Fibroblast of skin of right biceps (primary cell): ENCODE measurements around the gene DMXL2.
A peak's percentile ranks its signal among the peaks of the same experiment; 100 is the strongest.
"Not testable (repeated sequence)": the region's sequence is repeated elsewhere in the genome, so short reads cannot be mapped to it uniquely, and the experiment has no call there.

Experiments used
- DNase-seq: peaks from one replicate; pipeline ENCODE4 v3.0.0-alpha.2; 2013

Gene DMXL2

DNA sequence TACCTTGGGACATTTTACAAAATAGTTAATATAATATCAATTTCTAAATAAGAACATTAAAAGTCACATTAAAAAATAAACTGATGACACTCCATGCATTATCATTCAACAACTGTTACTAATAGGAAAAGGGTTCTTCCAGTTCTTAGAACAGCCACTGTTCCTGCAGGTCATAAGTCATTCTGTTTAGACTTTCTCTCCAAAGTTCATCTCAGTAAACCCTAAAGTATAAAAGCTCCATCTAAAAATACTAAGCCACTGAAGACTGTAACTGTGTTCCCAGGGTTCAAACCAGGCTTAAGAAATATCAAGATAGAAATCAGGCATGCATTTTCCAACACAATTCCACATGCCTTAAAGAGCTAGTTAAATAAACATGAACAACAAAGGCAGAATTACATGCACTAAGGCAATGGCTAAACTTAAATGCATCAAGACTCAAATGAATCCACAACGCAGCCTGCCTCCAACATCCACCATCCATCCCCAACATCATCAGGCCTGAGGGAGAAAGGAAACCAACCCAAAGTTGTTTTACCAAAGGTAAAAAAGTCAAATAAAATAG lies 46.2 kb downstream of the DMXL2 start:
- DNase-seq: no peak

DNA sequence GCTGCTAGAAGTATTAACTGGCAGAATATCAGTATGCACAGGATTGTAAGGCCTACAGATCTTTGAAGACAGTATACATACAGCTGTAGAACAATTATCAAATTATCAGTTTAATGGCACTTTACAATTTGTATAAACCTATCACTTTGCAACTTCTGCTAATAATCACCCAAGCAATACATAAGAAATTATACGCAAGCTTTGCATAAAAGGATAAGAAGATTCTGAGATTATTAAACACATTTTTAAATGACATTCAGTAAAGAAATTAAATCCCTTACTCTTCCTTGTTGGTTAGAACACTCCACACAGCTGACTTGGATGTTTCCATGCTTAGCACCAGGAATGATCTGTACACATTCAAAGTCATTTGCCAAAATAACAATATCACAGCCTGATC lies 46.8 kb downstream of the DMXL2 start:
- no peak for DNase-seq

DNA sequence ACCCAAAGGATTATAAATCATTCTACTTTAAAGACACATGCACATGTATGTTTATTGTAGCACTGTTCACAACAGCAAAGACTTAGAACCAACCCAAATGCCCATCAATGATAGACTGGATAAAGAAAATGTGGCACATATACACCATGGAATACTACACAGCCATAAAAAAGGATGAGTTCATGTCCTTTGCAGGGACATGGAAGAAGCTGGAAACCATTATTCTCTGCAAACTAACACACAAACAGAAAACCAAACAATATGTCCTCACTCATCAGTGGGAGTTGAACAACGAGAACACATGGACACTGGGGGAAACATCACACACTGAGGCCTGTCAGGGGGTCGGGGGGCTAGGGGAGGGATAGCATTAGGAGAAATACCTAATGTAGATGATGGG lies 49.2 kb downstream of the DMXL2 start:
- not testable (repeated sequence) for DNase-seq

DNA sequence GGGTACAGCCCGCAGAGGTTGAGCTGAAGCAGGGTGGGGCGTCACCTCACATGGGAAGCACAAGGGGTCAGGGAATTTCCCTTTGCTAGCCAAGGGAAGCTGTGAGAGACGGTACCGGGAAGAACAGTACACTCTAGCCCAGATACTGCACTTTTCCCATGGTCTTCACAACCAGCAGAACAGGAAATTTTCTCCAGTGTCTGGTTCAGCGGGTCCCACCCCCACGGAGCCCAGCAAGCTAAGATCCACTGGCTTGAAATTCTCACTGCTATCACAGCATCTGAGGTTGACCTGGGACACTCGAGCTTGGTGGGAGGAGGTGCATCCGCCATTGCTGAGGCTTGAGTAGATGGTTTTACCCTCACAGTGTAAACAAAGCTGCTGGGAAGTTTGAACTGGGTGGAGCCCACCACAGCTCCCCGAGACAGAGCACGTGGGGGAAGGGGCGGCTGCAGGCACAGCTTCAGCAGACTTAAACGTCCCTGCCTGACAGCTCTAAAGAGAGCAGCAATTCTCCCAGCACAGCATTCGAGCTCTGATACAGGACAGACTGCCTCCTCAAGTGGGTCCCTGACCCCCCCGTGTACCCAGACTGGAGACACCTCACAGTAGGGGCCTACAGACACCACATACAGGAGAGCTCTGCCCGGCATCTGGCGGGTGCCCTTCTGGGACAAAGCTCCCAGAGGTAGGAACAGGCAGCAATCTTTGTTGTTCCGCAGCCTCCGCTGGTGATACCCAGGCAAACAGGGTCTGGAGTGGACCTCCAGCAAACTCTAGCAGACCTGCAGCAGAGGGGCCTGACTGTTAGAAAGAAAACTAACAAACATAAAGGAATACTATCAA lies 53.4 kb downstream of the DMXL2 start:
- DNase-seq: peak; percentile 3

DNA sequence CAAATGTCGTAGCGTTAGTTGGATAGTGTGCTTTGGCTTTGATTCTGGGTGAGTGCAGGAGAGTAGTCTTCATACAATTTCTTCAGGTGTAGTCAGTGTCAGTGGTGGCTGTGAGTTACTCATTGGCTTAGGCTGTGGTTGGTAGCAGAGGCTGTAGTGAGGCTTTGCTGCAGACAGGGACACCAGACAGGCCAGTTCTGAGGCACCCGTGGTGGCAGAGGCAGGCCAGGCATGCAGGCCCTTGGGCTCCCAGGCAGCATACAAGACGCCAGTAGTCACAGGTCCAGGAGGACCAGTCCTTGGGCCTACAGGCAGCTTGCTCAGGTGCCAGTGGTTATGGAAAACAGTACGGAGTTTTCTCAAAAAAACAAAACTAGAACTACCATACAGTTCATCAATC lies 61.3 kb downstream of the DMXL2 start:
- no peak for DNase-seq

DNA sequence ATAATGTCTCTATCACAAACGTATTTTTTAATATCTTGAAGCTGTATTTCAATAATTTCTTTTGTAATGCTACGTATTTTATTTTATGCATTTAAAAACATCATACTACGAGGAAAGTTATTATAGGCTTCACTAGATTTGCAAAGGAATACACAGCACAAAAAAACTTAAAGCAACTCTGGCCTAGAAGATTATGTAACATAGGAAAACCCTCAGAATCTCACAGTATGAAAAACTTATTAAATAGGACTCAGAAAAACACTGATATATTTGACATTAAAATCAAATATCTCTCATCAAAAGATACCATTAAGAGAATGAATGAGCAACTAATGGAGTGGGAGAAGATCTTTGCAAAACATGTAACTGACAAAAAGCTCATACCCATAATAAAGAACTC lies 63.7 kb downstream of the DMXL2 start:
- DNase-seq: no peak

DNA sequence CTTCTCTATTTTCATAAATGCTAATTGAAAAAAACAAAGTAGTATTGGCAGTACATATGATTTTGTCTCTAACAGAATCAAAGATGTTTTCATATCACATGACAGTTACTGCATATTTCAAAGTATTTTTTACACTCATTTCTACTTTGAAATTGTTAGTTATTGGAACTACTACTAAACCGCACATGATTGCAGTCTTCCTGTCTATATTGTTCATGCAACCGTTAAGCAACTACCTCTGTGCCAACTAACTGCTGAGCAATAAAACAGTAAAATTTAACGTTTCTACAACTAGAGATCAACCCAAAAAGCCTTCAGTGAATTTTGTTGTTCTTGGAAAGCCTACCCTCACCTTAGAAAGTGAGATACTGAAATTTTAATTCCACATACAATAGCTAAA lies 64.2 kb downstream of the DMXL2 start:
- DNase-seq: no peak

DNA sequence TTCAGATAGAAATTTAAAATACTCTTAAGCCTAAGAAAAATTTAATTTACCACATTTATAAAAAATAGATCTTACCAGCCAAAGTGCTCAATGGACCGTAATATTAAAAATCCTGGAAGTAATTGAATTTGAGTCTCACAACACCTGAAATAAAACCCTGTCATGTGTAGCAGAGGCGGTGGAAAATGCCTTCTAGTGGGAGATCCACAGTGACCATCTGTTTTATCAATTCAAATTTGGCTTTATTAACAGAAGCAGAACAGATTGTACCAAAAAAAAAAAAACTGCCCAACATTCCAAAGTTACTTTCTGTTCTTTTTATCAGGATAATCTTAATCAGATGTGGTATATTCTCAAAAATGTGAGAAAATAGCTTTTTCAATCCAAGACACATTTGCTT lies 71.7 kb downstream of the DMXL2 start:
- no peak for DNase-seq

DNA sequence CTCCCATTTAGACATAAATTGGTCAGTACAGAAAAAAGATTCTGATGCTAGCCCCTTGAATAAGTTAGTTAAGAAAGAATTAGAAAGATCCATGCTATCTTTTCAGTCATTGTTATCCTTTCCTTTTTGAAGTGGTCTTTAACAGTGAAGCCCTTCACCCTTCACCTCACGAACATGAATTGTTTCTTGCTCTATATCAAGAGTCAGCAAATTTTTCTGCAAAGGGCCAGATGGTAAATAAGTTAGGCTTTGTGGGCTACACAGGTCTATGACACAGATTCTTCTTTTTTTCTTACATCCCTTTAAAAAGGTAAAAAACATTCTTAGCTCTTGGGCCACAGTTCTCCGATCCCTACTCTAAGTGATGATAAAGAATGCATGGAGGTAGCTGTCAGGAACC lies 74.9 kb downstream of the DMXL2 start:
- DNase-seq: no peak

DNA sequence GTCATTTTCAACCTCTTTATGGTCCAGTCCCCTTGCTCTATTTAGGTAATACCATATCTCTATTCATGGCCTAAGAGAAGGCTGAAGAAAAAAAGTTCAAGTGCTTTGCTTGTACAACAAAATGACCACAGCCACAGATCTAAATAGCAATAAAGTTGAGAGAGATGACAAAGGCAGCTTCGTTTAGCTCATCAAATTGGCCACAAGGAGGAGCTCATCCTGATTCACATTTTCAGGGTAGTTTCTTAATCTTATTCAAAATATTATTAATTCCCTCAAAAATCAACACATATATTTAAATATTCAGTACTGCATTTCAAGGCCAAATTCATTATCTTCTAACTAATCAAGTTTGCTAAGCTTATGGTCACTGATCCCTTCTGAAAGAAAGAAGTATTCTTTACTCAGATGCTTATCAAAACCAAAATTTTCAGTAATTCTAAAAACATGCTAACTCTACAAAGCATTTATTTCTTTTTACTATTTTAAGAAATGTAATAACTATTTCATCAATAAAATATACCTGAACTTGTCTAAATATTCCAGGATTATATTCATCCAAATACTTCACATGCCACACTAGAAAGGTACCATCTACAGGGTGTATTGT lies 85.5 kb downstream of the DMXL2 start:
- DNase-seq: peak; percentile 8

DNA sequence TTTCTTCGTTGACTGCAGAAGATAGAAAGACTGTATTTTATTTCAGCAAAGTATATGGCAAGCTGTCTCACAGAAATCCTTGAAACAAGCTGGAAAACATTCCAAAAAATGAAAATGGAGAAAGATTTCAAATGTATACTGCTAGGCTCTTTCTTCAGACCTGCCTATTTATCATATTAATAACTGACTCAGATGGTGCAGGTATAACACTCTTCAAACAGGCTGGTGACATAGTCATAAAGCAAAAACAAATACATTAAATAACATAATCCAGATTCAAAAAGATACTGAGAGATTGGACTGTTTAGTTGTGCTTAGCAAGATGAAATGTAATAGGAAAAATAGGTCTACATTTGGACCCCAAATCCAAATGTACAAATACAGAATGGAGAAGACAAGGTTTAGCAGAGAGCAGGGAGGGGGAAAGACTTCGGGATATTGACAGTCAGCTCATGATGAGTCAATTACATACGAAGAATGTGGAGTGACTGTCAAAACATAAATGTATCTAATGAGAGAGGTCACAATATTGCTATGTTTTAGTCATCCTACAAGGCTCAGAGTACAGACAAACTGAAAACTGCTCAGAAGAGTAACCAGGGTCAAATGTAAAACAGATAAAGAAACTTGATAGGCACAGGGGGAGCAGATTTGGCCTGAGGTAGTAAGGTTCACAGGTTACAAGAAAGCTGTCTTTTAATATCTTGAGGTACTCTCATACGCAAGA lies 88.7 kb downstream of the DMXL2 start:
- no peak for DNase-seq

DNA sequence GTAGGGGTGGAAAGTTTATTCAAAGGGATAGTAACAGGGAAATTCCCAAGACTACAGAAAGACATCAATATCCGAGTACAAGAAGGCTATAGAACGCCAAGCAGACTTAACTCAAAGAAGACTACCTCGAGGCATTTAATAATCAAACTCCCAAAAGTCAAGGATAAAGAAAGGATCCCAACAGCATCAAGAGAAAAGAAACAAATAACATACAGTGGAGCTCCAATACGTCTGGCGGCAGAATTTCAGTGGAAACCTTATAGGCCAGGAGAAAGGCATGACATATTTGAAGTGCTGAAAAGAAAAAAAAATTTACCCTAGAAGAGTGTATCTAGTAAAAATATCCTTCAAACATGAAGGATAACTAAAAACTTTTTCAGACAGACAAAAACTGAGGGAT lies 95.6 kb downstream of the DMXL2 start:
- DNase-seq: no peak

DNA sequence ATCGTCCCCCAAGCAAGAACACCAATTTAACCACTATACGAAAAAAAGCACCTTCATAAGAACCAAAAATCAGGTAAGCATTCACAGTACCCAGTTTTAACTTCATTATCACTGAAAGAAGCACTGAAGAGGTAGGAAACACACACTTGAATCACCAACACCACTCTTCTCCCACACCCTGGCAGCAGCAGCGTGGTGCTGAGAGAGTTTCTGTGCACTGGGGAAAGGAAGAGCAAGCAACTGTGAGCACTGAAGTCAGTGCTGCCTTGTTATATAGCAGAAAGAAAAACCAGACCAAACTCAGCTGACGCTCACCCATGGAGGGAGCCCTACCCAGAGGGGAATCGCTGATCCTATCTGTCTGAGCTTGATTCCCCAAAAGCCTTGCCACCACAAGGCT lies 98.2 kb downstream of the DMXL2 start:
- no peak for DNase-seq

DNA sequence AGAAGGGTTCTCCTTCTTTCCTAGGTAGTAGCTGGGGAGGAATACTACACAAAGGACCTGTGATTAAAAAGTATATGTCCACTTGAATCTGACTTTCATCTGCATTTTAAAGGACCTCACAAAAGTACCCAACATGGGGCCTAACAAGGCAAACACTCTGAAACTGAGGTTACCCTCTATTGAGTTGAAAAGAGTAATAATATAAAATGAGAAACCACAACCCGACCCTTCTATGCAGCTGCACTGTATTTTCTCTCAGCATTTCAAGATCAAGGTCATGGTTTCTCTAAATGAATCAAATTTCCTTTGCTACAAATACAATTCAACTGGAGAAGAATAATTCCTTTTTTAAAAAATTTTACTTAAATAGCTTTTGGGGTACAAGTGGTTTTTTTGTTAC lies 106.3 kb downstream of the DMXL2 start:
- no peak for DNase-seq

DNA sequence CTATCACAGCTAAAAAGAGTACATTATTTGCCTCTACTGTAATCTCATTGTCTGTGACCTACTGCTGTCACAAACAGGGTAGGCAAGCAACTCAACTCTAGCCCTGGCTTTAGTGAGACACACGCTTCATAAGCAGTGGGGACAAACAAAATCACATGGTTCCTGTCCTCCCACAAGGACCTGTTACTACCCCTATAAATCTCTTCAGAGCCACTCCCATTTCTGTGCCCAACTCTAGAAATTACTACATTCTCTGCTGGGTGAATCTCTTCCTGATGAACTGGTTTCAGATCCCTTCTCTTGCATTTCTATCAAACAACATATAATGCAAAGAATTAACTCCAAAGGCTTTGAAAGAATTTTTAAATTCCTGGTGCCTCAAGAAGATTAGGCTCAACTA lies 117.3 kb downstream of the DMXL2 start:
- DNase-seq: no peak

DNA sequence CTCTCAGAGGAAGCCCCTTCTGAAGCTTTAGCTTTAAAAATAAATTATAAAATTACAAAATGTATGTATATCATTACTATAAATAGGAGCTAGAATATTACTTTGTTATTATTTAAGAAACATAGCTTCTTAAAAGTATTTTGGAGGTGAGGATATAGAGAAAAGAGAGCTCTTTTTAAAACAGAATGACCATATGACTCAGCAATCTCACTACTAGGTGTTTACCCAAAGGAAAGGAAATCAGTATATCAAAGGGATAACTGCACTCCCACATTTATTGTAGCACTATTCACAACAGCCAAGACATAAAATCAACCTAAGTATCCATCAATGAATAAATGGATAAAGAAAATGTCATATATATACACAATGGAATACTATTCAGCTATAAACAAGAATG lies 119.6 kb downstream of the DMXL2 start:
- DNase-seq: no peak

DNA sequence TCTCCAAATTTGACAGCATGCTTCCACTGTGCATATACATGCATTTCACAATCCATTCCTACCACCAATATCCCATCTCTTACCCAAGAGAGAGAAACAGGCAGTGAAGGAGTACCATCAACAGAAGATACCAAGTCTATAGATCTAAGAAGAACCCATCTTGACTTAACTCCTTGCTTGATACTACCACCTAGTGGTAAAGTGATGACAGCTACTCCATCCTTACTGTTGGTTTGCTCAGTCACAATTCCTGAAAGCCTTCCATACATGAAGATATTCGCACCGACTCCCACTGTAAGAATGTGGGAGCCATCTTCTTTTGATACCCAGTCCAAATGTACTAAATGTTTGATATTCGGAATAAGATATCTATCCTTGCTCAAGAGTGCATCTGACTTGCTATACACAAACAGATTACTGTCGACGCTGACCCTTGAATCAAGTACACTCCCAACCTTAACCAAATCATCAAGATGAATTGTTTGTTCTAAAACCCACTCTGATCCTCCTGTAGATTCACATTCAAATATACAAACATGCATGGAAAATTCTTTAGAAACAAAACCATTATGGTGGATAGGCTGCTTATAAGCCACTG lies 123.1 kb downstream of the DMXL2 start:
- peak; percentile 41 for DNase-seq

DNA sequence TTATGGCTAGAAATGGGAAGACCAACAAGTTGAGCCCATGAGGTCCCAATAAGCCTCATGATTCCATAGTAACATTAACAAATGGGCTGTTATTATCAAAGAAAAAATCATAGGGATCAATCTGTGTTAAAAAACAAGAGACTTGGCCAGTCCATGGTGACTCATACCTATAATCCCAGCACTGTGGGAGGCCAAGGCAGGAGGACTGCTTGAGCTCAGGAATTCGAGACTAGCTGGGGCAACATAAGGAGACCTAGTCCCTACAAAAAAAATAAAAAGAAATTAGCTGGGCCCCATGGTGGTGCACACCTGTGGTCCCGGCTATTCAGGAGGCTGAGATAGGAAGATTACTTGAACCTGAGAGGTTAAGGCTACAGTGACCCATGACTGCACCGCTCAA lies 124.8 kb downstream of the DMXL2 start:
- DNase-seq: peak; percentile 11

DNA sequence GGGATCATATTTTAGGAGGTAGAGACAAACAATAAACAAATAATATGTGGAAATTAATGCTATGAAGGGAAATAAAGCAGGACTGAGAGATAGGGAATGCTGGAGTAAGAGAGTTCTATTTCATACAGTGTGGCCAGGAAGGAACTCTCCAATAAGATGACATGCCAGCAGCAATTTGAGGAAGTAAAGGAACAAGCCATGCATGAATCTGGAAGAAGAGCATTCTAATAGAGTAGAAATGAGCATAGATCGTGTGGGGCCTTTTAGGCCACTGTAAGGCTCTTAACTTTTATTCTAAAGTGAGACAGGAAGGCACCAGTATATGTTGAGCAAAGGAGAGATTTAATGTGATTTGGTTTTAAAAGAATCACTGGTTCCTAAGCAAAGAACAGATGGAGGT lies 126.3 kb downstream of the DMXL2 start:
- no peak for DNase-seq

DNA sequence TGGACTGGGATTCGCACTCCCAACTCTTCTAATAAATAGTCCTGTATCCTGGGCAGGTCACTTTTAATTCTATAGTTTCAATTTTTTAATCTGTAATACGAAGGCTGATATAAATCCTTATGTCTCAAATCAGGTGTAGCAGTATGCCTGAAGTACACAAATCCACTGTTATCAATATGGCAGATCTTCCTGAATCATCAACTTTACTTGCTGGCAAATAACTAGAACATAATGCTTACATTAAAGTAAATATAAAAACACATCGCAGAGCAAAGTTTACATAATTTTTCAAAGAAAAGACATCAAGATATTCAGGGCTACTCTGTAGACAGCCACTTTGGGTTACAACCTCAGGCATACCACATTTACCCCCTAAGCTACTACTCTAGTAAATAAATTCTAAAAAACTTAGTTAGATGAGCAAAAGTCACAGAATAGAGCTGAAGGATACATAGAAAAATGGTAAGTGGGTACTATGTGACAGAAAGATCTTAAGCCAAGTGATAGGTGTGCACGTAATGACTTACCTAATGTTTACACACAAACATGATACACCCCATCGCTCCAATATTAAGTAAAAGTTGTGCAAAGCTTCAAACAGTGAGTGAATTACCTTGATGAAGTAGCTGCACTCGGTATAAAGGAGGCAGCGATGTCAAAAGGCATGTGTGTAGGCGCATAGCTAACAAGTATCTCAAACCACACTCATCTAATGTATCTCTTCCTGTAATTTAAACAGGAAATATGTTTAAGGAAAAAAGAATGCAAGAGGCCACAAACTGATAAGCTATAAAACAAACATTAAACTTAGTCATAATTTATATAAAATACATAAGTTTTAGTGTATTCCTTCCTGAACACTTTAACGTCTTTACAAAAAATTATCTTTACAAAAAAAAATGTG lies 127.9 kb downstream of the DMXL2 start:
- peak; percentile 66 for DNase-seq

DNA sequence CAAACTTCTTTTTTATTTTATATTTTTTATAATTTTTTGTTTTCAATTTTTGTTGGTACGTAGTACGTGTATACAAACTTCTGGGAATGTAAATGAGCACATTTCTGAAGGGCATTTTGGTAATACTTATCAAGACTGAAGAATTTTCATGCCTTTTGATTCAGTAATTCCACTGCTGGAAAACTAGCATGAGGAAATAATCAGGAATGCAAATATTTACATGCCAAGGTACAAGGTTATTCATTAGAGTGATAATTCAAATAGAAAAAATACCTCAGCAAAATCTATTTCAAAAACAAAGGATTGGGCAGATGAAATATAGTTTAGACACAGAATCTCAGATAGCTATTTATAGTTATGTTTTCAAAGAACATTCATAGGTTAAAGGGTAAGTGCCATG lies 128.7 kb downstream of the DMXL2 start:
- peak; percentile 12 for DNase-seq

DNA sequence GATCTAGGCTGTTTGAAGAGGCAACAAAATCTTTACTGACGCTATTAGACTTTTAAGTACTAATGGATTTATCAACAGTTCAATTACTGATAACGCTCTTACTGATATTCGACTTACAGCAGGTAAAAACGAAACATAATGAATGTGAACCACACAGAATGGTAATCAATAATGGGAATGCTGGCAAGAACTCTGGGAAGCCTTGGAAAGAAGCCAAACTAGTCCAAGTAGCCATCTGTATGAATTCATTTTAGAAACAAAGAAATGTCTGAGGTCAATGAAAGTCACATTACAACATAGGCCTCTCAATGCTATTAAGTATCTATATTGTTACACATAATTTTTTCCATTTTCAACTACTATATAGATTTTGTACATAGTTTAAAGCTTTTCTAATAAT lies 130.0 kb downstream of the DMXL2 start:
- no peak for DNase-seq
